Activated gamma-delta T cell treated with Interleukin-2 at 50 U/mL for 16 hours (primary cell): ENCODE results near the gene SPIRE2.

Experiments used
- DNase-seq: peaks from one replicate; pipeline ENCODE4 v3.0.0-alpha.2; 2020

Gene SPIRE2

GRCh38 chr16:89915303-89916232, 87.3 kb downstream of the SPIRE2 start:
- DNase-seq = no peak

GRCh38 chr16:89917773-89918452, 89.6 kb downstream of the SPIRE2 start:
- DNase-seq = peak; percentile 86

- no peak for DNase-seq
These were observed 90.4 kb downstream of the SPIRE2 start, which contains the start of gene MC1R for GRCh38 chr16:89918453-89919347. Gene MC1R, plus strand, starts transcription at chr16:89918862. Its CDS starts 397 bp downstream, at chr16:89919259.

GRCh38 chr16:89919535-89920406, 91.5 kb downstream of the SPIRE2 start:
- no peak for DNase-seq

GRCh38 chr16:89920723-89921122, 92.4 kb downstream of the SPIRE2 start:
- no peak for DNase-seq
